GM21526 (cell line): ENCODE measurements around the gene FRMD1.

ENCODE experiments used
- ATAC-seq: cut with Tn5 transposase; IDR thresholded peaks from one replicate; pipeline ENCODE4 v1.9.1; 2021; ENCODE audit warnings: moderate library complexity; ENCODE audit not compliant: unreplicated experiment, low FRiP score

The FRMD1 gene

GRCh38 chr6:168096271-168096764 is 17.3 kb upstream of the FRMD1 start:
- ATAC-seq = no peak

- ATAC-seq = no peak
Observed at GRCh38 chr6:168095716-168096250, 16.8 kb upstream of the FRMD1 start.

GRCh38 chr6:168095171-168095691 is 16.2 kb upstream of the FRMD1 start:
- ATAC-seq = no peak

- no peak for ATAC-seq
Observed at GRCh38 chr6:168093634-168094033, 14.6 kb upstream of the FRMD1 start.

- ATAC-seq = no peak
Observed at GRCh38 chr6:168093071-168093505, 14.1 kb upstream of the FRMD1 start.

- ATAC-seq = no peak
Observed at GRCh38 chr6:168092541-168092940, 13.5 kb upstream of the FRMD1 start.

GRCh38 chr6:168091381-168092264 is 12.6 kb upstream of the FRMD1 start:
- no peak for ATAC-seq

- ATAC-seq = no peak
Observed at GRCh38 chr6:168090706-168091105, 11.7 kb upstream of the FRMD1 start.

GRCh38 chr6:168090064-168090690 is 11.2 kb upstream of the FRMD1 start:
- no peak for ATAC-seq

- ATAC-seq = no peak
Observed at GRCh38 chr6:168089186-168090063, 10.4 kb upstream of the FRMD1 start.

GRCh38 chr6:168088161-168089053 is 9.4 kb upstream of the FRMD1 start:
- no peak for ATAC-seq

GRCh38 chr6:168087436-168088160 is 8.6 kb upstream of the FRMD1 start:
- ATAC-seq = no peak

GRCh38 chr6:168086616-168087015 is 7.6 kb upstream of the FRMD1 start:
- ATAC-seq = no peak

GRCh38 chr6:168086066-168086465 is 7.1 kb upstream of the FRMD1 start:
- ATAC-seq = no peak

- ATAC-seq = no peak
Observed at GRCh38 chr6:168084465-168085160, 5.6 kb upstream of the FRMD1 start.

- ATAC-seq = no peak
Observed at GRCh38 chr6:168083514-168083885, 4.5 kb upstream of the FRMD1 start.

GRCh38 chr6:168082860-168083513 is 4.0 kb upstream of the FRMD1 start:
- no peak for ATAC-seq
